CD14-positive monocyte (primary cell): ENCODE measurements around the gene MED6. TPM values are rescaled to one million over a fixed set of nuclear protein-coding genes. Genes with fewer than 3 reads are reported as not detected.
A peak's percentile ranks its signal among the peaks of the same experiment; 100 is the strongest.

Experiments
- DNase-seq, 3 donors: peaks; one replicate each; pipeline ENCODE4 v3.0.0-alpha.2; 2011 to 2022
- H2AFZ ChIP-seq: 2 replicates; pipeline ENCODE4 v1.6.0; 2012; ENCODE audit warnings: mild to moderate bottlenecking, low read depth, low read length, inconsistent platforms; ENCODE audit not compliant: insufficient read depth, poor library complexity, severe bottlenecking
- H3K27ac ChIP-seq, 2 donors: 1 replicate in 1 of 2; 2 replicates in 1 of 2; pipeline ENCODE4 v1.5.1; 2012 to 2013; ENCODE audit warnings: low read length in 2 of 2, control low read depth in 1 of 2, inconsistent platforms in 1 of 2, low read depth in 1 of 2, mild to moderate bottlenecking in 1 of 2
- H3K27me3 ChIP-seq, 2 donors: one replicate each; pipeline versions ENCODE4 v1.6.0 to v1.6.1; 2011 to 2013; ENCODE audit warnings: low read length in 2 of 2; ENCODE audit not compliant: control insufficient read depth in 2 of 2, insufficient read depth in 2 of 2
- H3K36me3 ChIP-seq, 2 donors: replicated peaks in 1 of 2; 1 replicate in 1 of 2; 2 replicates in 1 of 2; pipeline versions ENCODE4 v1.5.1 to v1.6.1; 2012 to 2013; ENCODE audit warnings: low read length in 2 of 2, control low read depth in 1 of 2, inconsistent platforms in 1 of 2, mild to moderate bottlenecking in 1 of 2; ENCODE audit not compliant: insufficient read depth in 2 of 2, control insufficient read depth in 1 of 2
- H3K4me1 ChIP-seq, 2 donors: 1 replicate in 1 of 2; 2 replicates in 1 of 2; pipeline versions ENCODE4 v1.5.1 to v1.6.1; 2012 to 2013; ENCODE audit warnings: low read length in 2 of 2, control low read depth in 1 of 2, inconsistent platforms in 1 of 2, mild to moderate bottlenecking in 1 of 2, moderate library complexity in 1 of 2; ENCODE audit not compliant: insufficient read depth in 2 of 2, control insufficient read depth in 1 of 2
- H3K4me2 ChIP-seq: replicated peaks from 2 replicates; pipeline ENCODE3; 2012; ENCODE audit warnings: low read length, moderate library complexity, mild to moderate bottlenecking; ENCODE audit not compliant: poor library complexity, severe bottlenecking; ENCODE audit errors: extremely low read depth
- H3K4me3 ChIP-seq, 3 experiments: fragments of 200-600 bp in 1 of 3; sonication (generic) in 1 of 3; replicated peaks in 1 of 3; 1 replicate in 2 of 3; 2 replicates in 1 of 3; pipeline ENCODE4 v1.5.1; 2011 to 2013; ENCODE audit warnings: low read length in 3 of 3, mild to moderate bottlenecking in 3 of 3, control low read depth in 2 of 3, low read depth in 2 of 3, inconsistent platforms in 1 of 3, moderate library complexity in 1 of 3
- H3K79me2 ChIP-seq: 2 replicates; pipeline ENCODE4 v1.6.0; 2012; ENCODE audit warnings: mild to moderate bottlenecking, control low read depth, inconsistent platforms, low read length, moderate library complexity; ENCODE audit not compliant: insufficient read depth
- H3K9ac ChIP-seq: 2 replicates; pipeline ENCODE4 v1.6.0; 2017; ENCODE audit warnings: low read length, mild to moderate bottlenecking; ENCODE audit not compliant: insufficient read depth, poor library complexity, severe bottlenecking
- H3K9me3 ChIP-seq, 2 donors: replicated peaks in 1 of 2; 1 replicate in 1 of 2; 2 replicates in 1 of 2; pipeline versions ENCODE4 v1.5.1 to v1.6.1; 2012 to 2013; ENCODE audit warnings: low read length in 2 of 2, control low read depth in 1 of 2; ENCODE audit not compliant: control insufficient read depth in 1 of 2, insufficient read depth in 1 of 2
- H4K20me1 ChIP-seq: 2 replicates; pipeline ENCODE4 v1.6.0; 2012; ENCODE audit warnings: mild to moderate bottlenecking, low read length, control low read depth, moderate library complexity; ENCODE audit not compliant: insufficient read depth
- H3K27ac Mint-ChIP-seq, 7 donors: one replicate each; pipeline ENCODE4 v1.8.0; 2020; ENCODE audit warnings: mild to moderate bottlenecking in 7 of 7, mixed read lengths in 7 of 7, moderate library complexity in 6 of 7, inconsistent platforms in 2 of 7
- H3K27me3 Mint-ChIP-seq, 3 donors: one replicate each; pipeline ENCODE4 v1.8.0; 2021 to 2022; ENCODE audit warnings: low read depth in 3 of 3, mild to moderate bottlenecking in 3 of 3, mixed read lengths in 3 of 3, moderate library complexity in 3 of 3, inconsistent platforms in 1 of 3
- H3K36me3 Mint-ChIP-seq, 2 donors: one replicate each; pipeline ENCODE4 v1.8.0; 2020; ENCODE audit warnings: mixed read lengths in 2 of 2, inconsistent platforms in 1 of 2, mild to moderate bottlenecking in 1 of 2
- H3K4me1 Mint-ChIP-seq: one replicate; pipeline ENCODE4 v1.8.0; 2020; ENCODE audit warnings: mild to moderate bottlenecking, mixed read lengths
- H3K4me3 Mint-ChIP-seq, 2 donors: one replicate each; pipeline ENCODE4 v1.8.0; 2020; ENCODE audit warnings: mild to moderate bottlenecking in 2 of 2, mixed read lengths in 2 of 2, moderate library complexity in 1 of 2
- H3K9me3 Mint-ChIP-seq, 7 donors: one replicate each; pipeline ENCODE4 v1.8.0; 2020 to 2022; ENCODE audit warnings: mixed read lengths in 7 of 7, mild to moderate bottlenecking in 6 of 7, moderate library complexity in 6 of 7, inconsistent platforms in 2 of 7
- CTCF ChIP-seq: fragments of 200-600 bp; IDR thresholded peaks from one replicate; pipeline ENCODE4 v1.8.0; 2022; ENCODE audit warnings: antibody characterized with exemption, mild to moderate bottlenecking
- WGBS: methylation state at CpG from one replicate; pipeline ENCODE4 v1.1.5; 2013; ENCODE audit warnings: missing lambda C conversion rate; ENCODE audit not compliant: insufficient coverage; 5-methylcytosine and 5-hydroxymethylcytosine counted together
- intact Hi-C, 2 donors: fragments of 100-400 bp; cut with micrococcal nuclease; formaldehyde crosslinking; loops; one replicate each; pipeline versions ENCODE4 v1.15.0 to v1.15.1; 2023
- polyA plus RNA-seq, 3 donors: library from polyadenylated mRNA; depleted of rRNA in 1 of 3; unstranded in 2 of 3; stranded (reverse) in 1 of 3; fragments of 300-500 nt in 2 of 3; fragments of >200 nt in 1 of 3; fragmentation: Illumina TruSeq in 2 of 3; gene quantifications; 1 replicate in 2 of 3; 2 replicates in 1 of 3; pipeline ENCODE4 v1.2.3, GENCODE V29; 2012 to 2021

MED6 gene
- polyA plus RNA-seq, 3 donors = 11.9 to 22.3 (median 19.4) TPM

- H3K4me1 Mint-ChIP-seq = peaks cover 20% of the 10 kb centered on the region
- peaks cover under 1 to 5% of the 10 kb centered on the region in 2 donors for H3K36me3 ChIP-seq
- TF ChIP-seq CTCF = no peak
- H3K36me3 Mint-ChIP-seq = peaks cover 3 to 4% of the 10 kb centered on the region in 2 donors
- no peak overlapping the region for H2AFZ ChIP-seq
- H3K4me1 ChIP-seq = peaks cover 15 to 23% of the 10 kb centered on the region in 2 donors
- peaks cover 5% of the 10 kb centered on the region for H4K20me1 ChIP-seq
- no CpG with 5 or more reads among the region's 2 CpGs for WGBS
- H3K4me3 ChIP-seq = no peak overlapping the region
- no peak overlapping the region for H3K9ac ChIP-seq
- H3K4me3 Mint-ChIP-seq = no peak overlapping the region
- H3K27me3 Mint-ChIP-seq = peaks cover 7 to 22% (median 14%) of the 10 kb centered on the region in 3 donors
- H3K9me3 ChIP-seq = no peaks in the 10 kb centered on the region
- no peak overlapping the region for H3K27ac Mint-ChIP-seq
- no peak overlapping the region for H3K4me2 ChIP-seq
- H3K27ac ChIP-seq = no peak overlapping the region
- H3K79me2 ChIP-seq = peaks cover 32% of the 10 kb centered on the region
- intact Hi-C loops = loop anchor here in 1 of 2 donors (10.0 kb wide), 2 partner anchors 373 to 1207 kb away; partner anchors contain the start of genes ERH and SLC39A9
- no peak for DNase-seq
- H3K9me3 Mint-ChIP-seq = peaks cover 0 to 5% (median 0%) of the 10 kb centered on the region in 7 donors
- peaks cover 9 to 11% of the 10 kb centered on the region in 2 donors for H3K27me3 ChIP-seq
Observed at GRCh38 chr14:70602254-70602653, 1.8 kb upstream of the MED6 start.

- Histone ChIP-seq H3K9me3 (no peaks in the 10 kb centered on the region), H3K79me2 (peaks cover 43% of the 10 kb centered on the region), H3K4me3 (peak overlapping the region; percentile 90 to 95 (median 93)), H4K20me1 (peaks cover 13% of the 10 kb centered on the region), H3K4me2 (peak overlapping the region; percentile 75), H3K27ac (no peak overlapping the region), H3K4me1 (peaks cover 15 to 23% of the 10 kb centered on the region in 2 donors), H3K36me3 (peaks cover 10 to 11% of the 10 kb centered on the region in 2 donors), H3K9ac (no peak overlapping the region), H2AFZ (peak overlapping the region; percentile 87), H3K27me3 (peaks cover 9 to 11% of the 10 kb centered on the region in 2 donors)
- Mint-ChIP-seq H3K27me3 (peaks cover 2 to 17% (median 14%) of the 10 kb centered on the region in 3 donors), H3K36me3 (peaks cover 10 to 13% of the 10 kb centered on the region in 2 donors), H3K4me1 (peaks cover 20% of the 10 kb centered on the region), H3K27ac (peak overlapping the region in 1 of 7 donors; percentile 96), H3K4me3 (peak overlapping the region; percentile 85 to 91), H3K9me3 (peaks cover 0 to 5% (median 0%) of the 10 kb centered on the region in 7 donors)
- WGBS = no CpG with 5 or more reads among the region's 3 CpGs
- no peak for TF ChIP-seq CTCF
- intact Hi-C loops = loop anchor here in 1 of 2 donors (10.0 kb wide), 2 partner anchors 374 to 1206 kb away; partner anchors contain the start of genes ERH and SLC39A9
- no peak for DNase-seq
Observed at GRCh38 chr14:70601162-70601561, 707 bp upstream of the MED6 start.
